ENCODE results near the gene KCNH4. TPM values are rescaled to one million over a fixed set of nuclear protein-coding genes. Genes with fewer than 3 reads are reported as not detected.
"Not testable (repeated sequence)": the region's sequence is repeated elsewhere in the genome, so short reads cannot be mapped to it uniquely, and the experiment has no call there.

The KCNH4 gene
- total RNA-seq, 1 experiment from 2014 or later, result 0.28 TPM

DNA sequence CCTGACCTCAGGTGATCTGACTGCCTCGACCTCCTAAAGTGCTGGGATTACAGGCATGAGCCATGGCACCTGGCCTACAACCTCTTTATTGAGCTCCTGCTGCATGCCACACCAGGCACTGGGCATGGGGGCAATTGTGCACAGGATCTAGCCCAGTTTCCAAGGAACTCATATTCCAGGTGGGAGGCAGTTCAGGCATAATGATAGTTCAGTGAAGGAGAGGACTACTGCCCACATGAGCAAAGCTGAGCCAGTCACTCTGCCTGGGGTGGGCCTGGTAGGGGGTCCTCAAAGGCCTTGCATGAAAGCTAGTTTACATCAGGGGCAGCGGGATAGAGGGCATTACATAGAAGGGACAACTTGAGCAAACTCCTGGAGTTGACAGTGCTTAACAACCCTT is 6.9 kb upstream of the KCNH4 start:
- no peak for DNase-seq (ENCODE audit: low spot score)
- no TSS peak for BruUV-seq (replicated peaks)
- intact Hi-C loops (cut with micrococcal nuclease; ENCODE audit: unreplicated experiment), result no loop called here
- POLR2A ChIA-PET (ENCODE audit: low non-redundant PET), result no interaction called here
- no peaks in the 10 kb centered on the region for H3K27me3 ChIP-seq (replicated peaks; ENCODE audit: insufficient read depth, low read depth, low read length, poor library complexity)
- CTCF ChIA-PET, result no interaction called here
- H3K4me1 ChIP-seq (ENCODE audit: insufficient read depth, low read length, poor library complexity, severe bottlenecking), result peaks cover 4% of the 10 kb centered on the region
- TF ChIP-seq CTCF (conservative IDR thresholded peaks at IDR 0.05; ENCODE audit: low read depth, low read length) (no peak), EZH2 (IDR thresholded peaks at IDR 0.05; ENCODE audit: borderline replicate concordance, low read depth, low read length, poor library complexity, severe bottlenecking) (no peak)
- H3K36me3 ChIP-seq (ENCODE audit: insufficient read depth, low read length, poor library complexity, severe bottlenecking), result no peaks in the 10 kb centered on the region
- no peak overlapping the region for H3K27ac ChIP-seq (ENCODE audit: low read depth, low read length, poor library complexity, severe bottlenecking)
- H3K4me3 ChIP-seq (ENCODE audit: low read depth, low read length, poor library complexity, severe bottlenecking), result no peak overlapping the region
- no peaks in the 10 kb centered on the region for H3K9me3 ChIP-seq (ENCODE audit: low read depth, low read length, poor library complexity, severe bottlenecking)

- DNase-seq (ENCODE audit: low spot score); H3K36me3 ChIP-seq (ENCODE audit: insufficient read depth, low read length, poor library complexity, severe bottlenecking); H3K27me3 ChIP-seq (replicated peaks; ENCODE audit: insufficient read depth, low read depth, low read length, poor library complexity); H3K27ac ChIP-seq (ENCODE audit: low read depth, low read length, poor library complexity, severe bottlenecking); BruUV-seq (replicated peaks); H3K4me1 ChIP-seq (ENCODE audit: insufficient read depth, low read length, poor library complexity, severe bottlenecking); intact Hi-C loops (cut with micrococcal nuclease; ENCODE audit: unreplicated experiment); CTCF ChIA-PET; H3K4me3 ChIP-seq (ENCODE audit: low read depth, low read length, poor library complexity, severe bottlenecking); H3K9me3 ChIP-seq (ENCODE audit: low read depth, low read length, poor library complexity, severe bottlenecking): not testable (repeated sequence)
- POLR2A ChIA-PET (ENCODE audit: low non-redundant PET), result interaction anchor here (0.7 kb wide), 1 partner anchor 7 kb away, joined by 4 read pairs; no protein-coding TSS in a partner anchor
Measured at GRCh38 chr17:42186191-42186590, 5.2 kb upstream of the KCNH4 start.

DNA sequence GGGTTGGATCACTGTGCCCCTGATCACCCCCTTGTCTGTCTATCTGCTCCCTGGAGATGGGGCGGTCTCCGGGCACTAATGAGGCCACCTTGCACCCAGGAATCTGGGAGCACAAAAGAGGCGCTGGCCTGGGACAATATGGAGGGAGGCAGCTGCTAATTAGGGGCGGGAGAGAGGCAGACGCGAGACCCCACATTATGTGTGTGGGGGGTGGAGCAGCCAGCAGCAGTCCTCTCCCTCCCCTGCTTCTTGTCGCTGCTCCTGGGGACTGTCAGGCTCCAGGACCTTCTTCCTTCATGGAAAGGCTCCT is 4.6 kb upstream of the KCNH4 start:
- DNase-seq (ENCODE audit: low spot score), result no peak
- no peak overlapping the region for H3K27ac ChIP-seq (ENCODE audit: low read depth, low read length, poor library complexity, severe bottlenecking)
- no peak overlapping the region for H3K4me3 ChIP-seq (ENCODE audit: low read depth, low read length, poor library complexity, severe bottlenecking)
- ChIA-PET CTCF (no interaction called here), POLR2A (ENCODE audit: low non-redundant PET) (interaction anchor here (0.7 kb wide), 1 partner anchor 8 kb away, joined by 4 read pairs; no protein-coding TSS in a partner anchor)
- H3K36me3 ChIP-seq (ENCODE audit: insufficient read depth, low read length, poor library complexity, severe bottlenecking), result no peaks in the 10 kb centered on the region
- no peaks in the 10 kb centered on the region for H3K27me3 ChIP-seq (replicated peaks; ENCODE audit: insufficient read depth, low read depth, low read length, poor library complexity)
- peaks cover 4% of the 10 kb centered on the region for H3K4me1 ChIP-seq (ENCODE audit: insufficient read depth, low read length, poor library complexity, severe bottlenecking)
- no TSS peak for BruUV-seq (replicated peaks)
- TF ChIP-seq EZH2 (IDR thresholded peaks at IDR 0.05; ENCODE audit: borderline replicate concordance, low read depth, low read length, poor library complexity, severe bottlenecking), result no peak
- no peak for TF ChIP-seq CTCF (conservative IDR thresholded peaks at IDR 0.05; ENCODE audit: low read depth, low read length)
- intact Hi-C loops (cut with micrococcal nuclease; ENCODE audit: unreplicated experiment), result no loop called here
- H3K9me3 ChIP-seq (ENCODE audit: low read depth, low read length, poor library complexity, severe bottlenecking), result no peaks in the 10 kb centered on the region
